Activated CD4-positive, alpha-beta memory T cell treated with anti-CD3 and anti-CD28 coated beads, Interleukin-2, amount 10 ng/mL, durations not matched to agents 7 days and 5 days (primary cell): ENCODE results near the gene ZBTB48. TPM values are rescaled to one million over a fixed set of nuclear protein-coding genes. Genes with fewer than 3 reads are reported as not detected.

Source experiments
- CTCF ChIA-PET: fragments of 350-600 bp; sonication (Branson Sonifier 250); formaldehyde crosslinking; loops from one replicate; lab custom pipeline; 2021; ENCODE audit warnings: antibody characterized with exemption, inconsistent platforms; lab: Charles Lee
- POLR2A ChIA-PET: fragments of 350-600 bp; sonication (Branson Sonifier 250); formaldehyde crosslinking; loops from one replicate; lab custom pipeline; 2021; ENCODE audit warnings: antibody characterized with exemption; lab: Charles Lee
- DNase-seq: peaks from one replicate; pipeline ENCODE4 v3.0.0-alpha.2; 2020
- H3K27ac Mint-ChIP-seq: one replicate; pipeline ENCODE4 v1.8.0; 2021; ENCODE audit warnings: mild to moderate bottlenecking, mixed read lengths
- H3K27me3 Mint-ChIP-seq: one replicate; pipeline ENCODE4 v1.8.0; 2021; ENCODE audit warnings: mixed read lengths
- H3K36me3 Mint-ChIP-seq: one replicate; pipeline ENCODE4 v1.8.0; 2021; ENCODE audit warnings: low read depth, mixed read lengths
- H3K4me1 Mint-ChIP-seq: one replicate; pipeline ENCODE4 v1.8.0; 2021; ENCODE audit warnings: mixed read lengths
- H3K4me3 Mint-ChIP-seq: one replicate; pipeline ENCODE4 v1.8.0; 2021; ENCODE audit warnings: mild to moderate bottlenecking, mixed read lengths
- H3K9me3 Mint-ChIP-seq: one replicate; pipeline ENCODE4 v1.8.0; 2021; ENCODE audit warnings: mixed read lengths
- total RNA-seq, 2 experiments: library from RNA; stranded (reverse); gene quantifications; one replicate each; pipeline ENCODE4 v1.2.3, GENCODE V29; 2021

Gene ZBTB48
- 10 to 100 TPM; 33.2 to 42.3 TPM for total RNA-seq

DNA sequence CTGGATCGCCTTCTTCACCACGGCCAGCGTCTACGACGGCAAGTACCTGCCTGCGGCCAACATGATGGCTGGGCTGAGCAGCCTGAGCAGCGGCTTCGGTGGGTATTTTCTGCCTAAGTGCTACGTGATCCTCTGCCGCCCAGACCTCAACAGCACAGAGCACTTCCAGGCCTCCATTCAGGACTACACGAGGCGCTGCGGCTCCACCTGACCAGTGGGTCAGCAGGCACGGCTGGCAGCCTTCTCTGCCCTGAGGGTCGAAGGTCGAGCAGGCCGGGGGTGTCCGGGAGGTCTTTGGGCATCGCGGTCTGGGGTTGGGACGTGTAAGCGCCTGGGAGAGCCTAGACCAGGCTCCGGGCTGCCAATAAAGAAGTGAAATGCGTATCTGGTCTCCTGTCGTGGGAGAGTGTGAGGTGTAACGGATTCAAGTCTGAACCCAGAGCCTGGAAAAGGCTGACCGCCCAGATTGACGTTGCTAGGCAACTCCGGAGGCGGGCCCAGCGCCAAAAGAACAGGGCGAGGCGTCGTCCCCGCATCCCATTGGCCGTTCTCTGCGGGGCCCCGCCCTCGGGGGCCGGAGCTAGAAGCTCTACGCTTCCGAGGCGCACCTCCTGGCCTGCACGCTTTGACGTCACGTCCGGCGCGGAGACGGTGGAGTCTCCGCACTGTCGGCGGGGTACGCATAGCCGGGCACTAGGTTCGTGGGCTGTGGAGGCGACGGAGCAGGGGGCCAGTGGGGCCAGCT, at the start of gene ZBTB48:
Gene ZBTB48 (plus strand): TSS at position 621 of the 745 bp plus-strand sequence. CDS start 616 bp downstream, outside the sequence.
- peak; percentile 98 for DNase-seq
- H3K27ac Mint-ChIP-seq = peak within 1 kb of the TSS; percentile 85
- CTCF ChIA-PET = interaction anchor here (0.8 to 1.7 kb wide), 8 partner anchors 21 to 139 kb away, joined by 3 to 11 read pairs (median 5); partner anchors contain the start of genes DNAJC11, NOL9, PLEKHG5 and TAS1R1
- peaks cover 5% of the 10 kb centered on the region for H3K36me3 Mint-ChIP-seq
- peak within 1 kb of the TSS; percentile 83 for H3K4me3 Mint-ChIP-seq
- H3K4me1 Mint-ChIP-seq = peaks cover 36% of the 10 kb centered on the region
- POLR2A ChIA-PET = interaction anchor here (0.9 to 6.2 kb wide), 12 partner anchors 10 to 205 kb away, joined by 3 to 94 read pairs (median 3); partner anchors contain the start of genes KLHL21, NOL9, PLEKHG5 and TAS1R1
- H3K27me3 Mint-ChIP-seq = no peaks in the 10 kb centered on the region
- H3K9me3 Mint-ChIP-seq = no peaks in the 10 kb centered on the region

GRCh38 chr1:6530504-6531160, 49.2 kb upstream of the ZBTB48 start:
- Mint-ChIP-seq H3K4me1 (peaks cover 2% of the 10 kb centered on the region), H3K27me3 (no peaks in the 10 kb centered on the region)

DNA sequence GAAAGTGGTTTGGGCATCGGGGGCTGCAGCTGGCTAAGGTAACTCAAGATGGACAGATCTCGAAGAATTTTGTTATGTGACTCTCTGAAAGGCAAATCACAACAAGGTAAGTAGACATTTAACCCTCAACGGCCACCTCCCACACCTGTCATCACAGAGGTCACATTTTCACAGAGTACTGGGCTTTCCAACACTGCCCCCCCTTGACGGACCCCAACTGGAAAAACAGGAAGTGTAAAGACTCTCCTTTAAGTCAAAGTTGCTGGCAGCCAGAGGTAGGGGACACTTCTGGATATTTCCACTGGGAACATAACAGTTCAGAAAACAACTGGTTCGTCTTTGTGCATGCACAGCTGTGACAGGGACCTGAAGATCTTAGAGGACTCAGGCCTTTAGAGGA, 47.8 kb upstream of the ZBTB48 start:
- no peak for DNase-seq
- Mint-ChIP-seq H3K27ac (no peak overlapping the region), H3K4me3 (no peak overlapping the region), H3K27me3 (no peaks in the 10 kb centered on the region), H3K9me3 (no peaks in the 10 kb centered on the region), H3K4me1 (peaks cover 2% of the 10 kb centered on the region), H3K36me3 (peaks cover 41% of the 10 kb centered on the region)
- ChIA-PET CTCF (no interaction called here), POLR2A (no interaction called here)

More at GRCh38 chr1:6530504-6531160, 49.2 kb upstream of the ZBTB48 start:
- POLR2A ChIA-PET = no interaction called here
- Mint-ChIP-seq H3K9me3 (no peaks in the 10 kb centered on the region), H3K27ac (no peak overlapping the region), H3K4me3 (no peak overlapping the region), H3K36me3 (peaks cover 51% of the 10 kb centered on the region)
- CTCF ChIA-PET = interaction anchor here (0.6 kb wide), 1 partner anchor 54 kb away, joined by 3 read pairs; no protein-coding TSS in a partner anchor
- no peak for DNase-seq

DNA sequence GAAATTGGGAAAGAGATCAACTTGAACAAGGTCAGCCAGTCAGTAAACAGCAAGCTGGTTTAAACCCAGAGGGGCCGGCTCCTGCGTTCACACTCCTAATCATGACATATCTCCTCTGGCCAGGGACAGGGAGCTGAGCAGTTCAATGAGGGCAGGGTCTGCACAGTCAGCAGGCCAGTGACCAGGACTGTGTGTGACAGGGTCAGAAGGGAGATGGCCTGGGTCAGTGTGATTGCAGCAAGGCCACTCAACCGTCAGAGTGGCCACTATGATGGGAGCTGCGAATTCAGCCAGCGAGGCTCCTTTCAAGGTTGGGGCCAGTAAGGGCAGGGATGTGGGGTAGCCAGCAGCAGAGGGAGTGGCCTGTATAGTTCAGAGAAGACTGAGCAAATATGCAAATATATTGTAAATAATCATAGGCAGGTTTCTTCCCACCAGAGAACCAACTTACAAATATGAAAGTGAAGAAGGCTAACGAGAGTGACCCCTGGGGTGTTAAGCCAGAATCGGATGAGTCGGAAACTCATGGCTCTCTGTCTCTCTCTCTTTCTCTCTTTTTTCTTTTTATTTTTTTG, 45.5 kb upstream of the ZBTB48 start:
- Mint-ChIP-seq H3K4me1 (peaks cover 2% of the 10 kb centered on the region), H3K36me3 (peaks cover 41% of the 10 kb centered on the region), H3K27me3 (no peaks in the 10 kb centered on the region), H3K9me3 (no peaks in the 10 kb centered on the region), H3K27ac (no peak overlapping the region), H3K4me3 (no peak overlapping the region)
- ChIA-PET POLR2A (interaction anchor here (1.0 kb wide), 1 partner anchor 13 kb away, joined by 3 read pairs; no protein-coding TSS in a partner anchor), CTCF (interaction anchor here (5.8 kb wide), 1 partner anchor 20 kb away, joined by 22 read pairs; the partner anchor contains the start of gene NOL9)
- no peak for DNase-seq

DNA sequence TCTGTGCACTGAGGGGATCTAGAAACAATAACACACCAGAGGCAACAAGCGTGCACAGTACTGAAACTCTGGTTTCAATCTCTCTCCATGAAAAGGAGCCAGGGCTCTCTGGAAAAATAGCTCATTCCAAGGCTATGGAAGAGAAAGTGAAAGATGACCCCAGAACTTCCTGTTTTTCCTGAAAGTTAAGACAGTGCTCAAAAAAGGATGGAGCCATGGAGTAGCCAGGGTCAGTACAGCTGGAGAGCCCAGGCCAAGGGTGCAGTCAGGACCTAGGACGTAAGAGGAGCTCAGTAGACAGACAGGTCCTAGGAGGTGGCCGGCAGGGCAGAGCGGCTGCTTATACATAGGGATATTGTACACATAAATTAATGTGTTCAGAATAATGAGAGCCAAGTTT, 44.6 kb upstream of the ZBTB48 start:
- POLR2A ChIA-PET = interaction anchor here (1.3 kb wide), 1 partner anchor 52 kb away, joined by 3 read pairs; no protein-coding TSS in a partner anchor
- Mint-ChIP-seq H3K9me3 (no peaks in the 10 kb centered on the region), H3K27me3 (no peaks in the 10 kb centered on the region), H3K27ac (peak overlapping the region; percentile 55), H3K4me3 (no peak overlapping the region), H3K36me3 (peaks cover 41% of the 10 kb centered on the region), H3K4me1 (peaks cover 2% of the 10 kb centered on the region)
- no peak for DNase-seq
- CTCF ChIA-PET = interaction anchor here (5.8 kb wide), 1 partner anchor 19 kb away, joined by 22 read pairs; the partner anchor contains the start of gene NOL9

DNA sequence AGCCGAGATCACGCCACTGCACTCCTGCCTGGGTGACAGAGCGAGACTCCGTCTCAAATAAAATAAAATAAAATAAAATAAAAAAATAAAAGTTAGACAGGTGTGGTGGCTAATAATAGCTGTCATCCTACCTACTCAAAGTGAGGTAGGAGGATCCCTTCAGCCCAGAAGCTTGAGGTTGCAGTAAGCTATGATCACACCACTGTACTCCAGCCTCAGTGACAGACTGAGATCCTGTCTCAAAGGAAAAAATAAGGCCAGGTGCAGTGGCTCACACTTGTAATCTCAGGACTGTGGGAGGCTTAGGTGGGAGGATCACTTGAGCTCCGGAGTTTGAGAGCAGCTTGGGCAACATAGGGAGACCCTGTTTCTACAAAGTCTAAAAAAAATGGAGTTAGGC, 43.5 kb upstream of the ZBTB48 start:
- ChIA-PET CTCF (interaction anchor here (5.8 kb wide), 1 partner anchor 18 kb away, joined by 22 read pairs; the partner anchor contains the start of gene NOL9), POLR2A (interaction anchor here (1.3 kb wide), 2 partner anchors 18 to 51 kb away, joined by 3 read pairs; partner anchors contain the start of gene NOL9)
- Mint-ChIP-seq H3K27me3 (no peaks in the 10 kb centered on the region), H3K36me3 (peaks cover 46% of the 10 kb centered on the region), H3K9me3 (no peaks in the 10 kb centered on the region), H3K27ac (no peak overlapping the region), H3K4me3 (no peak overlapping the region), H3K4me1 (peaks cover 2% of the 10 kb centered on the region)
- no peak for DNase-seq

DNA sequence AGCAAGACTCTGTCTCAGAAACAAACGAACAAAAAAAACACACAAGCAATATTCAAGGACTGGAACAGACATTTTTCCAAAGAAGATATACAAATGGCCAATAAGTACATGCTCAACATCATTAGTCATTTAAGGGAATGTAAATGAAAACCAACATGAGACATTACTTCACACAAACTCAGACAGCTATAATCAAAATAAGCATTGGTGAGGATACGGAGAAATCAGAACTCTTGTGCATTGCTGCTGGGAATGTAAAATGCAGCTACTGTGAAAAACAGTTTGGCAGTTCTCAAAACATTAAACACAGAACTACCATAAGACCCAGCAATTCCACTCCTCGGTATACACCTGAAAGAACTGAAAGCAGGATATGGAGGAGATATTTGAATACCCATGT, 40.8 kb upstream of the ZBTB48 start:
- CTCF ChIA-PET = interaction anchor here (0.8 to 5.8 kb wide), 3 partner anchors 15 to 49 kb away, joined by 3 to 22 read pairs (median 3); partner anchors contain the start of gene NOL9

GRCh38 chr1:6544831-6545230, 35.0 kb upstream of the ZBTB48 start:
- no peaks in the 10 kb centered on the region for H3K27me3 Mint-ChIP-seq
- no peak for DNase-seq
- peak overlapping the region; percentile 43 for H3K4me3 Mint-ChIP-seq
- H3K9me3 Mint-ChIP-seq = no peaks in the 10 kb centered on the region
- CTCF ChIA-PET = interaction anchor here (1.0 to 2.8 kb wide), 4 partner anchors 10 to 102 kb away, joined by 3 to 19 read pairs (median 6); partner anchors contain the start of genes NOL9 and TAS1R1
- peaks cover 35% of the 10 kb centered on the region for H3K4me1 Mint-ChIP-seq
- H3K36me3 Mint-ChIP-seq = peaks cover 59% of the 10 kb centered on the region
- peak overlapping the region; percentile 92 for H3K27ac Mint-ChIP-seq
- POLR2A ChIA-PET = interaction anchor here (0.8 to 2.5 kb wide), 5 partner anchors 10 to 85 kb away, joined by 3 to 22 read pairs (median 5); partner anchors contain the start of genes NOL9 and TAS1R1

More for the DNA sequence above, 40.8 kb upstream of the ZBTB48 start:
- H3K27me3 Mint-ChIP-seq = no peaks in the 10 kb centered on the region
- H3K27ac Mint-ChIP-seq = no peak overlapping the region
- H3K4me3 Mint-ChIP-seq = no peak overlapping the region
- POLR2A ChIA-PET = no interaction called here
- no peaks in the 10 kb centered on the region for H3K9me3 Mint-ChIP-seq
- H3K4me1 Mint-ChIP-seq = peaks cover 2% of the 10 kb centered on the region
- no peak for DNase-seq
- peaks cover 39% of the 10 kb centered on the region for H3K36me3 Mint-ChIP-seq

GRCh38 chr1:6545276-6546112, 34.3 kb upstream of the ZBTB48 start:
- Mint-ChIP-seq H3K9me3 (no peaks in the 10 kb centered on the region), H3K27me3 (no peaks in the 10 kb centered on the region), H3K4me3 (peak overlapping the region; percentile 43), H3K4me1 (peaks cover 37% of the 10 kb centered on the region), H3K36me3 (peaks cover 64% of the 10 kb centered on the region), H3K27ac (peak overlapping the region; percentile 92)
- ChIA-PET CTCF (interaction anchor here (1.0 to 2.8 kb wide), 4 partner anchors 9 to 101 kb away, joined by 3 to 19 read pairs (median 6); partner anchors contain the start of genes NOL9 and TAS1R1), POLR2A (interaction anchor here (0.8 to 2.5 kb wide), 7 partner anchors 9 to 85 kb away, joined by 3 to 22 read pairs (median 4); partner anchors contain the start of genes NOL9, TAS1R1 and ZBTB48)
- peak; percentile 49 for DNase-seq

DNA sequence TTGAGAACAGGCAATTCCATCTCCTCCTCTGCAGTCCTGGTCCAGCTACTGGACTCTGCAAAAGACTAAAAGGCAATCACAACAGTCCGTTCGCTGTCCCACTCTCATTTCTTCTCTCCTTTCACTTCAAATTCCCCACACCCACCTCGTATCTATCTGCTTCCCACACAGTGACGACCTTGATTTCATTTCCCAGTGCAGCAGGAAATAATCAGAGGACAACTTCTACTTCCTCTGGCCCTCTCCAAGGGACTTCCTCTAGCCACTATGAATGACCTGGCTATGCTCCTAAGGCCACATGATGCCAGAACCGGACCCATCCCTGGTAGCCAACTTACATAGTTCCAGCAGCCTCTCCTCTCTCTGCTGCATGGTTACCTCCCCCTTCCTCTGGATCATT, 33.5 kb upstream of the ZBTB48 start:
- peaks cover 37% of the 10 kb centered on the region for H3K4me1 Mint-ChIP-seq
- H3K36me3 Mint-ChIP-seq = peaks cover 57% of the 10 kb centered on the region
- ChIA-PET POLR2A (interaction anchor here (1.5 to 2.5 kb wide), 3 partner anchors 8 to 56 kb away, joined by 4 to 22 read pairs (median 10); partner anchors contain the start of genes NOL9 and TAS1R1), CTCF (interaction anchor here (0.5 to 2.8 kb wide), 3 partner anchors 8 to 150 kb away, joined by 3 to 19 read pairs (median 9); partner anchors contain the start of genes NOL9 and TAS1R1)
- H3K27me3 Mint-ChIP-seq = no peaks in the 10 kb centered on the region
- H3K9me3 Mint-ChIP-seq = no peaks in the 10 kb centered on the region
- no peak for DNase-seq
- H3K27ac Mint-ChIP-seq = peak overlapping the region; percentile 92
- H3K4me3 Mint-ChIP-seq = peak overlapping the region; percentile 43

DNA sequence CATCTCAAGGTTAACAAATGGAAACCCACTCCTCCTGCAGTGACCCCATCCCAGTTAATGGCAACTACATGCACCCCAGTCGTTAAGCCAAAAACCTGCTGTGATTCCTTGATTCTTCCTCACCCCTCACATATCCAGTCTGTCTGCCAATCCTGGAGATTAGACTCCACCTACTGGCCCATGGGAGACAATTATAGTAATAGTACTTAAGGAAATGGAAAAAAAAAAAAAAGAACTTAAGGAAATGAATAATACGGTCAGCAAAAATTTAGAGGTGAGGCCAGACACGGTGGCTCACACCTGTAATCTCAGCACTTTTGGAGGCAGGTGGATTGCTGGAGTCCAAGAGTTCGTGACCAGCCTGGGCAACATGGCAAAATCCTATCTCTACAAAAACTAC, 32.5 kb upstream of the ZBTB48 start:
- Mint-ChIP-seq H3K27ac (peak overlapping the region; percentile 92), H3K4me1 (peaks cover 41% of the 10 kb centered on the region), H3K4me3 (no peak overlapping the region), H3K27me3 (no peaks in the 10 kb centered on the region), H3K9me3 (no peaks in the 10 kb centered on the region), H3K36me3 (peaks cover 50% of the 10 kb centered on the region)
- ChIA-PET CTCF (no interaction called here), POLR2A (interaction anchor here (2.2 kb wide), 1 partner anchor 57 kb away, joined by 10 read pairs; no protein-coding TSS in a partner anchor)
- no peak for DNase-seq
